Testis (tissue), 3 donors: ENCODE measurements around the gene TMEM201. TPM values are rescaled to one million over a fixed set of nuclear protein-coding genes. Genes with fewer than 3 reads are reported as not detected.

Experiments used
- DNase-seq: peaks from one replicate; pipeline ENCODE4 v3.0.0-alpha.2; 2019
- H3K27ac ChIP-seq, 2 donors: fragments of 200-600 bp; sonication (generic); one replicate each; pipeline ENCODE4 v1.5.1; 2019
- H3K27me3 ChIP-seq: fragments of 200-600 bp; sonication (generic); one replicate; pipeline ENCODE4 v1.5.1; 2019
- H3K36me3 ChIP-seq: fragments of 200-600 bp; sonication (generic); one replicate; pipeline ENCODE4 v1.5.1; 2017; ENCODE audit warnings: low read depth; ENCODE audit errors: missing control alignments
- H3K4me1 ChIP-seq: fragments of 200-600 bp; sonication (generic); one replicate; pipeline ENCODE4 v1.5.1; 2019
- H3K4me3 ChIP-seq, 2 donors: fragments of 200-600 bp; sonication (generic); one replicate each; pipeline ENCODE4 v1.5.1; 2017 to 2019
- H3K9me3 ChIP-seq: fragments of 200-600 bp; sonication (generic); one replicate; pipeline ENCODE4 v1.5.1; 2017
- CTCF ChIP-seq, 3 experiments: fragments of 450-650 bp in 2 of 3; fragments of 200-600 bp in 1 of 3; sonication (generic) in 1 of 3; IDR thresholded peaks; one replicate each; pipeline ENCODE4 v1.5.1; 2016 to 2019; ENCODE audit warnings: antibody characterized with exemption in 3 of 3, mild to moderate bottlenecking in 2 of 3, moderate library complexity in 1 of 3
- POLR2A ChIP-seq: fragments of 450-650 bp; IDR thresholded peaks from one replicate; pipeline ENCODE4 v1.6.1; 2017; ENCODE audit warnings: antibody characterized with exemption, mild to moderate bottlenecking, moderate library complexity
- WGBS, 2 donors: methylation state at CpG; one replicate each; pipeline ENCODE4 v1.1.5; 2018; 5-methylcytosine and 5-hydroxymethylcytosine counted together
- intact Hi-C: fragments of 100-400 bp; cut with DNase I; formaldehyde crosslinking; loops from one replicate; pipeline ENCODE4 v1.15.1; 2023; ENCODE audit warnings: low total_unique reads
- polyA plus RNA-seq: library from polyadenylated mRNA; stranded (reverse); fragments of 350-450 nt; fragmentation: Illumina TruSeq; extraction: RNeasy Lipid Tissue Mini Kit (QIAGEN cat#74804); gene quantifications from one replicate; pipeline ENCODE4 v1.2.3, GENCODE V29; 2014; ENCODE audit warnings: low read depth, low replicate concordance; ENCODE audit not compliant: insufficient read depth
- total RNA-seq, 2 donors: library from RNA; depleted of rRNA; stranded (reverse); fragments of >200 nt; gene quantifications; one replicate each; pipeline ENCODE4 v1.2.3, GENCODE V29; 2016

The TMEM201 gene
- total and polyA plus RNA-seq, 3 donors from 2014 or later: 26.6 to 36.2 (median 35.8) TPM

GRCh38 chr1:9609998-9610397, 21.3 kb downstream of the TMEM201 start:
- no peak for DNase-seq
- TF ChIP-seq CTCF (IDR thresholded peaks at IDR 0.05) (no peak), POLR2A (no peak)
- H3K36me3 ChIP-seq: no peaks in the 10 kb centered on the region
- H3K9me3 ChIP-seq: no peaks in the 10 kb centered on the region
- WGBS, 2 donors: 83% methylated on average over 5 of the region's 5 CpGs; no CpG with 5 or more reads in 1 of the 2 donors
- no peak overlapping the region for H3K27ac ChIP-seq
- intact Hi-C loops: no loop called here
- H3K4me1 ChIP-seq: no peaks in the 10 kb centered on the region
- H3K4me3 ChIP-seq: no peak overlapping the region
- H3K27me3 ChIP-seq: no peaks in the 10 kb centered on the region

- Histone ChIP-seq H3K9me3 (no peaks in the 10 kb centered on the region), H3K36me3 (no peaks in the 10 kb centered on the region), H3K27ac (no peak overlapping the region), H3K4me3 (no peak overlapping the region), H3K27me3 (no peaks in the 10 kb centered on the region), H3K4me1 (no peaks in the 10 kb centered on the region)
- 68 to 85% methylated on average over 25 of the region's 25 CpGs for WGBS, 2 donors
- TF ChIP-seq CTCF (IDR thresholded peaks at IDR 0.05): no peak
- TF ChIP-seq POLR2A: no peak
- DNase-seq: no peak
- intact Hi-C loops: no loop called here
Observed at GRCh38 chr1:9610548-9610947, 21.8 kb downstream of the TMEM201 start.

GRCh38 chr1:9611716-9612115, 23.0 kb downstream of the TMEM201 start:
- Histone ChIP-seq H3K4me1 (no peaks in the 10 kb centered on the region), H3K9me3 (no peaks in the 10 kb centered on the region), H3K27ac (no peak overlapping the region), H3K27me3 (no peaks in the 10 kb centered on the region), H3K36me3 (no peaks in the 10 kb centered on the region), H3K4me3 (no peak overlapping the region)
- intact Hi-C loops: no loop called here
- 87 to 91% methylated on average over 6 to 13 of the region's 13 CpGs for WGBS, 2 donors
- DNase-seq: no peak
- TF ChIP-seq POLR2A (no peak), CTCF (IDR thresholded peaks at IDR 0.05) (no peak)

- no peaks in the 10 kb centered on the region for H3K9me3 ChIP-seq
- no peak for DNase-seq
- intact Hi-C loops: no loop called here
- WGBS, 2 donors: 89 to 100% methylated on average over 1 to 11 of the region's 11 CpGs
- H3K36me3 ChIP-seq: no peaks in the 10 kb centered on the region
- TF ChIP-seq POLR2A (no peak), CTCF (IDR thresholded peaks at IDR 0.05) (no peak)
- no peak overlapping the region for H3K4me3 ChIP-seq
- no peak overlapping the region for H3K27ac ChIP-seq
- no peaks in the 10 kb centered on the region for H3K27me3 ChIP-seq
- no peaks in the 10 kb centered on the region for H3K4me1 ChIP-seq
Observed at GRCh38 chr1:9612162-9612845, 23.6 kb downstream of the TMEM201 start.
